ENCODE results near the gene MC2R. TPM values are rescaled to one million over a fixed set of nuclear protein-coding genes. Genes with fewer than 3 reads are reported as not detected.

MC2R gene
- total RNA-seq, result not detected

GRCh38 chr18:13915391-13915790 lies at the start of gene MC2R:
Gene MC2R, minus strand, starts transcription at chr18:13915536. Its CDS starts 30,018 bp downstream, at chr18:13885518.
- Histone ChIP-seq H3K4me1 (ENCODE audit: control insufficient read depth in 1 of 2, low read depth in 2 of 2) (no peaks in the 10 kb centered on the region), H3K4me3 (no peak within 1 kb of the TSS), H3K9me3 (no peaks in the 10 kb centered on the region), H3K27me3 (replicated peaks; ENCODE audit: insufficient read depth) (no peaks in the 10 kb centered on the region), H3K36me3 (no peaks in the 10 kb centered on the region), H3K27ac (no peak within 1 kb of the TSS)
- no peak for TF ChIP-seq CTCF (IDR thresholded peaks at IDR 0.05)
- ATAC-seq (ENCODE audit: insufficient number of reproducible peaks, low FRiP score, low read depth) (no peak), DNase-seq (ENCODE audit: low spot score) (no peak)

- H3K4me1 ChIP-seq (ENCODE audit: control insufficient read depth in 1 of 2, low read depth in 2 of 2), result no peaks in the 10 kb centered on the region
- no peaks in the 10 kb centered on the region for H3K27me3 ChIP-seq (replicated peaks; ENCODE audit: insufficient read depth)
- no peak for ATAC-seq (ENCODE audit: insufficient number of reproducible peaks, low FRiP score, low read depth)
- no peak for DNase-seq (ENCODE audit: low spot score)
- H3K36me3 ChIP-seq, result no peaks in the 10 kb centered on the region
- H3K4me3 ChIP-seq, result no peak overlapping the region
- TF ChIP-seq CTCF (IDR thresholded peaks at IDR 0.05), result no peak
- no peak overlapping the region for H3K27ac ChIP-seq
- H3K9me3 ChIP-seq, result no peaks in the 10 kb centered on the region
Measured at GRCh38 chr18:13945811-13946210, 30.5 kb upstream of the MC2R start.

- no peak for TF ChIP-seq CTCF (IDR thresholded peaks at IDR 0.05)
- no peak for DNase-seq (ENCODE audit: low spot score)
- Histone ChIP-seq H3K27ac (no peak overlapping the region), H3K36me3 (no peaks in the 10 kb centered on the region), H3K4me3 (no peak overlapping the region), H3K4me1 (ENCODE audit: control insufficient read depth in 1 of 2, low read depth in 2 of 2) (no peaks in the 10 kb centered on the region), H3K9me3 (no peaks in the 10 kb centered on the region), H3K27me3 (replicated peaks; ENCODE audit: insufficient read depth) (no peaks in the 10 kb centered on the region)
- ATAC-seq (ENCODE audit: insufficient number of reproducible peaks, low FRiP score, low read depth), result no peak
Measured at GRCh38 chr18:13943338-13943737, 28.0 kb upstream of the MC2R start.

GRCh38 chr18:13940326-13940725 lies 25.0 kb upstream of the MC2R start:
- DNase-seq (ENCODE audit: low spot score) (no peak), ATAC-seq (ENCODE audit: insufficient number of reproducible peaks, low FRiP score, low read depth) (no peak)
- TF ChIP-seq CTCF (IDR thresholded peaks at IDR 0.05), result no peak
- no peaks in the 10 kb centered on the region for H3K27me3 ChIP-seq (replicated peaks; ENCODE audit: insufficient read depth)
- H3K9me3 ChIP-seq, result no peaks in the 10 kb centered on the region
- H3K27ac ChIP-seq, result no peak overlapping the region
- no peaks in the 10 kb centered on the region for H3K36me3 ChIP-seq
- H3K4me3 ChIP-seq, result no peak overlapping the region
- no peaks in the 10 kb centered on the region for H3K4me1 ChIP-seq (ENCODE audit: control insufficient read depth in 1 of 2, low read depth in 2 of 2)

GRCh38 chr18:13934676-13935075 lies 19.3 kb upstream of the MC2R start:
- Histone ChIP-seq H3K27ac (no peak overlapping the region), H3K4me3 (no peak overlapping the region), H3K36me3 (no peaks in the 10 kb centered on the region), H3K27me3 (replicated peaks; ENCODE audit: insufficient read depth) (no peaks in the 10 kb centered on the region), H3K9me3 (no peaks in the 10 kb centered on the region), H3K4me1 (ENCODE audit: control insufficient read depth in 1 of 2, low read depth in 2 of 2) (no peaks in the 10 kb centered on the region)
- no peak for ATAC-seq (ENCODE audit: insufficient number of reproducible peaks, low FRiP score, low read depth)
- TF ChIP-seq CTCF (IDR thresholded peaks at IDR 0.05), result no peak
- DNase-seq (ENCODE audit: low spot score), result no peak
